Activated gamma-delta T cell (primary cell): ENCODE results near the gene TBC1D1.

ENCODE experiments used
- DNase-seq: peaks from one replicate; lab custom pipeline; 2025; lab: John Stamatoyannopoulos, UW

The TBC1D1 gene

DNA sequence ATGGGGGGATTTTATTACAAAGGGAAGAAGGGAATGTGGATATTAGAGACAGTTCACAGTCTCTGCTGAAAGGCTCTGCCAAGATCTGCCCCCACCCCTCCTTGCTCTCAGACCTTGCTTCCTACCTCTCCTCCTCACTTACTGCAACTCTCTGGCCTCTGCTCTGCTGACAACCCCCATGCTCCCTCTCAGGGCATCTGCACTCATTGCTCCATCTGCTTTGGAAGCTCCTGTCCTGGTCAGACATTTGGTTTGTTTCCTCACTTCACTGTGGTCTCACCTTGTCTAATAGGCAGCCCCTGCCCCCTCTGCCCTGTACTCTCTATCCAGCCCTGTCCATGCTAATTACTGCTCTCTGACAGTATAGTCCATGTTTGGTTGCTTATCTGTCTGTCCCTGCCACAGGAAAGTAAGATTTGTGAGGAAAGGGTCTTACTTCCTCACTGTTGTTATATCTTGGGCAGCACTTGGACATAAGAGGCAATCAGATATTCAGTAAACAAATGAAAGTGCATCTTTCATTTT, 258.6 kb downstream of the TBC1D1 start:
- DNase-seq, result no peak

DNA sequence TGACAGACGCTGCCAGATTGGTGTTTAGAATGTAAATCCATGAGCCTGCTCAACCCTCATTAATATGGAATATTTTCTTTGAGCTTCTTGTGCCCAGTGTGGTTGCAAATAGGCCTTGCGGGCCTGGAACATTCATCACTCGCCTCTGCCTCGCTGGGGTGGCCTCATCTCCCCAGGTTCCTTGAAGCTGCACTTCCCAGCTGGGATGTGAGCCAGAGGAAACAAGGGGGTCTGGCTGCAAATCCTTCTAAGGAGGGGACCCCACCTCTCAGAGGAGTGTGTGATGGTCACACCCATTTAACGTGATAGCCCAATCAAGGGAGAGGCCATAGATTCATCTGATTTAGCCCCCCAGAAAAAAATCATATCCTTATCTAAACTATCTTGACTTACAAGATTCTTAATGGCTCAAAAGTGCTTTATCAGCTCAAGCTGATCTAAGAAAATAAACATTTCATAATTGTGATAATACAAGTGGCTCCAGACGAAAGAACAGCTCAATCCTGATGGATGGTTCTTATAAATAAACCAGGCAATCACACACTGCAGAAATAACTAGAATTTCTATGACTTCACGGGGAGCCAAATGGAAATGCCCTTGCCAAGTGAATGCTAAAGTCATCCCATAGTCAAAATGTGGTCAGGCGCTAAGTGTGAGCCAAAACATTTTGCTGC, 259.2 kb downstream of the TBC1D1 start:
- no peak for DNase-seq

DNA sequence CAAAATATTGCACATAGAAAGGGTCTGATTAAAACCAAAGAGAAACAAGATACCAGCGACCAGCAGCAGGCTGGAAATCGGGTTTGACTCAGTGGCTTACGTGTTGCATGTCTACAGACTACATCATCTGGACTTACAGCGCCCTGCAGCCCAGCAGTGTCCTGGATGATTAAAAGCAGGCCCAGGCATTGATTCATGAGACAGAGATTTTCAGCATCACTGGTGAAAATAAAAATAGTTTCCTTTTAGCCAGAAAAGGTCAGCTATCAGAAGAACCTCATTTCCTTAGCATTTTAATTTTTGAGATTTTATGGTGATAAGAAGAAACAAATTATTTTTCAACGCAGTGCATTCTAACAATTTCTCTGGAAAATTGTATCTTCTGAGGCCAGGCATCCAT, 259.9 kb downstream of the TBC1D1 start:
- DNase-seq, result no peak

DNA sequence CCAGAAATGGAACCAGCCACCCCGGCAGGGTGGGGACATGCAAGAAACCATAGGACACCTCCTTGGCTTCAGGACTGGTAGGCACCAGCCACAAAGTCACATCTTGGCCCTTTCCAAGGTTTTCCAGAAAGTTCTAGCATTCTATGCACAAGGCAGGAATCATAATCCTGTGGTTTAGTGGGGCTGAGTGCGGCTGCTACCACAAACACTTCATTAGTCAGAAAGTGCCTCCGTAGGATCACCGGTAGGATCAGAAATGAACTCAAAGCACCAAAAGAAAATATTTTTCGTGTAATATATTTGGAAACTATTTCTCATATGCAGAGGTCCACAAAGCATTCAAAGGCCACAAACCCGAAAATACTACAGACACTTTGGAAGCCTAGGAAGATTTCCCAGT, 261.0 kb downstream of the TBC1D1 start:
- no peak for DNase-seq

DNA sequence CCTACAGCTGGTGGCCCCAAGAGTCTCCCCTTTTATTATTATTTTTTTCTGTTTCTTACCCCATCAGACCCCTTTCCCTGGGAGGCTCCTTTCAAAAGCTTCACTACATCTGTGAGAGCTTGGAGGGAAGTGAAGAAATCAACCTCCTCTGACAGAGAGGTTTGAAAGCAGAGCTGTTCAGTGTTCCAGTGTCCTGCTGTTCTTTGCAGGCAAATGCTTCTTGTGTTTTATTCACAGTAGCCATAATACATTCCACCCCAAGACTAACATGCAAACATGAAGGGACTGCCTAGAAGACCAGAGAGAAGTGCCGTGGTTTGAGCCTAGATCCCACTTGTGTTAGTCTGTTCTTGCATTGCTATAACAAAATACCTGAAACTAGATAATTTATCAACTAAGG, 261.4 kb downstream of the TBC1D1 start:
- no peak for DNase-seq

DNA sequence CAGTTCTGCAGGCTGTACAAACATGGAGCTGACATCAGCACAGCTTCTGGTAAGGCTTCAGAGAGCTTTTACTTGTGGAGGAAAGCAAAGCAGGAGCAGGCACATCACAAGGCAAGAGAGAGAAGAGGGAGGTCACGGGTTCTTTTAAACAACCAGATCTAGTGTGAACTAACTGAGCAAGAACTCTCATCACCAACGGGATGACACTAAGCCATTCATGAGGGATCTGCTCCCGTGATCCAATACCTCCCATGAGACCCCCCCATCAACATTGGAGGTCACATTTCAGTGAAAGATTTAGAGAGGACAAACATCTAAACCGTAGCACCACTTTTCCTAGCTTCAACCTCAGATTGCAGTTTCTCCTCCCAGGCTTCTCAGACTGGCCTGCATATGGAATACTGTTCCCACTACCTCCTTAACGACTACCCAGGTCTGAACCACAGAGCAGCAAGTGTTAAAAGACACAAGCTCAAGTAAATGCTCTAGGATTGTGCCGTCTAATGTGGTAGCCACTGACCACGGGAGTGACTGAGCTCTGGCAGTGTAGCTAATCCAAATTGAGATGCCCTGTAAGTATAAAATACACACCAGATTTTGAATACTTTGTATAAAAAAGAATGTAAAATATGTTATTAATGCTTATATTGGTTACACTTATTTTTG, 262.0 kb downstream of the TBC1D1 start:
- no peak for DNase-seq

DNA sequence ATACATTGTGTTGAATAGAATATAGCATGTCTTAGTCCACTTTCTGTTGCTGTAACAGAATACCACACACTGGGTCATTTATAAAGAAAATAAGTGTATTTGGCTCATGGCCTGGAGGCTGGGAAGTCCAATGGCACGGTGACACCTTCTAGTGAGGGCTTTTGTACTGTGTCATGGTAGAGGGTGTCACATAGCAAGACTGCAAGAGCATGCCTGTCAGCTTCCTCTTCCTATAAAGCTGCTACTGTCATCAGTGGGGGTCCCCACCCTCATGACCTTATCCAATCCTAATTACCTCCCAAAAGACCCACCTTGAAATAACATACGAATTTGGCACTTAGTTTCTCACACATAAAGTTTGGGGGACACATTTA, 262.5 kb downstream of the TBC1D1 start:
- no peak for DNase-seq

DNA sequence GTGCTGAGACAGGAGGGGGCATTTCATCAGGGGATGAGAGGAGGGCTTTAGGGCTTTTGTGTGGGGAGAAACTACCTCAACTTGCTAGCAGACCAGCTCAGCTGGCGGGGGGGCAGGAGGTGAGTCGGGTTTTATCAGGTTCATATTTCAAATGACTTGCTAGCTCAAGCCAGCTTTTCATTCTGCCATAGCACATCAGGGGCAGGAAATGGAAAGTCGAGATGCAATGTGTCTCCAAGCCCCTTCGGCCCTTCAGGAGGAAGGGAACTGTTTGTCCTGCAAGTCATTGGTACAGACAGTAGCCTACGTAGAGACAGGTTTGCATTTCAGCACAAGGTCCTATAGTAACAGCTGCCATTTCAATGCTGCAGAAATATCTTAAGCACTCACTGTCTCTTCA, 263.4 kb downstream of the TBC1D1 start:
- no peak for DNase-seq

DNA sequence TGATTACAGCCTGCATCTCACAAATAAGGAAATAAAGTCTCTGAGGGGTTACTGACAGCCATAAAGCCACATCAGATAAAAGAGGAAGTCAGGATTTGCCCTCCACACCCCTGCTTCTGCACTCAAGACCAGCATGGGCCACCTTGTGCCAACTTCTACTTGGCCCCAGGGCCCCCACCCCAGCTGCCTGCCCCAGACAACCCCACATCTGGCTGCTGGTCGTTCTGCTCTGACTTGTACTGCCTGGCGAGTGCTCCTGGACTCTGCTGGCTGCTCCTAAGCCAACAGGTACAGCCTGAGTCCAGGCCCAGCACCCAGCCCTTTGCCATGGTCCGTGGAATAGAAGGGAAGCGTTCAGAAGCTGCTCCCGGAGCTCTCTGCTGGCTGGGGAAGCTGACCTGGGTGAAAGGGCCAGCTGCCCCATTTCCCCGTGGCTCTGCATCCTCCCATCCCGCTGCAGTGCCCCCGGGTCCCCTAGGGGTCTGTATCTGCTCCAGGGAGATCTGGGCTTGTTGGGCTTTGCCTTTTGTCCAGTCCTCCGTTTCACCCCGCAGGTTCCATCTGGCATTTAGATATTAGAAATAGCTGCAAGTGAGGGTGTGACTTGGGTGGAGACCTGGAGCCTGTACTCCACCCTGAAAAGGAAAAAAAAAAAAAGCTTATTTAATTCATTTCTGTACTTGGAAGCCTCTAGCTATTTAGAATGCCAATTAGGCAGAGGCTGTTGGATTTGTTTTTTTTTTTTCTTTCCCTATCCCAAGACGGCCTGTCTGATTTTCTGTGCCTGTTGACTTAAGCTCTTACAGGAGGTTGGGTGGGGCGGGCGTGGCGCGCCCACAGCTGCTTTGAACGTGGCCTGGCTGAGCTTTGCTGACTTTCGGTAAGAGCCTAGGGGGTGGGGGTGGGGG, 264.1 kb downstream of the TBC1D1 start:
- no peak for DNase-seq

DNA sequence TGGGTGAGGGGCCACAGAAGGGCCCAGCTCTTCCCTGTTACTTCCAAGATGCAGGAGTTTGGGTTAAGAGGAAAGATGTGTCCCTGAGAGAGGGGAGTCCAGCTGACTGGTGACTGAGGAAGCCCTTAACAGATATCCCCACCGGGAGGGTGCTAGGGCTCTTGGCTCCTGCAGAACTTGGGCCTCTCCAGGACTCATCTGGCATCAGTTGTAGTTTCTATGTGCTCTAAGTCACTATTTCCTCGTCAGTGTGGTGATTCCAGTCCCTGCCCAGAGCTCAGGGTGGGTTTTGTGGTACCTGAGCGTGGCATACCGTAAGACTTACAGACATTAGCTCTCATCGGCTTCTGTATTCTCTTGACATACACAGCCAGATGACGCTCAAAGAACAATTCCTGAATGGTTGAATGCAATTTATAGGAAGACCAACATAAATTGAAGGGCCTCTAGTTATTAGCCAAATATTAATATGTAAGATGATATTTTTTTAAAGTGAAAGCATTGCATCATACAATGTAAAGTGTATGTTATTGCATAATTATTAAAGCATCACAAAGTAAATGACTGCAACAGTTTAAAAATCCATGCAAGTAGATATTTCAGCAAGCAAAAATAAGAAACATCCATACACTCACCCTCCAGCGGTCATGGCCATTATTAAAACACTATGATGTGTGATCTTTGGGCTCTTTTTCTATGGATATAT, 264.9 kb downstream of the TBC1D1 start:
- no peak for DNase-seq

DNA sequence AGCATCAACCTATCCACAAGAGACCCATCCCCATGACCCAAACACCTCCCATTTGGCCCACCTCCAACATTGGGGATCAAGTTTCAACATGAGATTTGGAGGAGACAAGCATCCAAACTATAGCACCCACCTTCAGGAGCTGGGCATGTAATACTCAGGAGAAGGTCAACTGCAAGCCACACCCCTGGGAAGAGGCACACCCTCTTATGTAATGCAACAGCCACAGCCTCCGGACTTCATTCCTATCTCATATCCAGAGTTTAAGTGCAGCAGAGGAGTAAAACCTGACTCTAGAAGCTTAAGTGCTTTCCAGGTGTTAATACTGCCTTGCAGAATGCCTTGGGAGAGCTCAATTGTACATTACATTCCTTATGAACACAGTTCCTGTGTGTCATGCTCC, 266.7 kb downstream of the TBC1D1 start:
- no peak for DNase-seq

DNA sequence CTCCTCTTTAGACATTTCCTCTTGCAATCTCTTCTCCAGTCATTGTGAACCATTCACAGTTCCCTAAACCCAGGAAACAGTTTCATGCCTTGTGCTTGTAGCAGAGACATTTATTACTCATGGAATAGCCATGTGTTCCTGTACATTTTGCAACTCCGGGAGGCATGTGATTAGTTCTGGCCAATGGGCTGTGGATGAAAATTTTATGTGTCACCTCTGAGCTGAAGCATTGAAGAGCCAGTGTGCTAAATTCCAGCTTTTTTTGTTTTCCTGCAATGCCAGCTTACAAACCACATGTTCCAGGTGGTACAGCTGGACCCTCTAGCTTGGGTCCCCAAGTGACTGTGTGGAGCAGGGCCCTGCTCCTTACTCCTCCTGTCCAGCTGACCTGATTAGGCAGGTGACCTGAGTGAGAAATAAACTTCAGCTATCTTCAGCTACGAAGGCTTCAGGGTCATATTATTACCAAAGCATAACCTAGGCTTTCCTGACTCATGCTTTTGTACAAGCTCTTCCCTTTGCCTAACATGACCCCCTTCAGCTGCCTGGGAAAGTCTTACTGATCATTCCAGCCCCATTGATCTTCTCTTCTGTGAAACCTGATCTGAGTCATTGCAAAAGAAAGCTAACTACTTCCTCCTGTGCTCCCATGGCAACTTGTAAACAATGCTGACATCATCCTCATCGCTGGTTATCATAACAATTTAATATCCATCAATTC, 269.8 kb downstream of the TBC1D1 start:
- DNase-seq, result no peak

DNA sequence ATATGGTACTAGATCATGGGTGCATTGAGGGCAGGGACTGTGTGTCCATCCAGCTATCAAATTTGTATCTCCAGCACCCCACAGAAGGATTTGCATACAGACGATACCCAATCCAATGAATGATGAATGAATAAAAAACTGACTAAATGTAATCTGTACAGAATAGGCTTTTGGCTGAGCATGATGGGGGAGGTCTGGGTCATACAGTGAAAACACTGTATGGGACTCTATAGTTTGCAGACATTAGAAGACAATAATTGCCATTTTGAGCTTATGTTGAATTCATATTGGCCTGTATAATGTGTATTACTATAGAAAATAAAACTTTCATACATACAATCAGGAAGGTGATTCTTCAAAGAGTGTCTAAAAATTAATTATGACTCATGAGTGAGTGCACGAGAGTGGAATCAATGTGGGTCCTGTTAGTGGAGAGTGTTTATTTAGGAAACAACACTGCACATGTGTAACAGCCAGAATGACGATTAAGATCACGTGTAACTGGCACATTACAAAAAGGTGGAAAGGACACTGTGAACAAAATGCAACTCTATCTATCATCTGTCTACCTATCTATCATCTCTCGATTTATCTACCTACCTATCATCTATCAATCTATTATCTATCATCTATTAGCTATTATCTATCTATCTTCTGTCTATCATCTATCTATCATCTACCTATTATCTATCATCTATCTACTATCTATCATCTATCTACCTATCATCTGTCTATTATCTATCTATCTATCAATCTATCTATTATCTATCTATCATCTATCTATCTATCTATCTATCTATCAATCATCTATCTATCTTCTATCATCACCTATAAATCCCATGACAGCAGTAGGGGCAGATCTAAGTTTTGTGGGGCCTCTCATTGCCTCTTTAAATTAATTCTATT, 270.6 kb downstream of the TBC1D1 start:
- no peak for DNase-seq

DNA sequence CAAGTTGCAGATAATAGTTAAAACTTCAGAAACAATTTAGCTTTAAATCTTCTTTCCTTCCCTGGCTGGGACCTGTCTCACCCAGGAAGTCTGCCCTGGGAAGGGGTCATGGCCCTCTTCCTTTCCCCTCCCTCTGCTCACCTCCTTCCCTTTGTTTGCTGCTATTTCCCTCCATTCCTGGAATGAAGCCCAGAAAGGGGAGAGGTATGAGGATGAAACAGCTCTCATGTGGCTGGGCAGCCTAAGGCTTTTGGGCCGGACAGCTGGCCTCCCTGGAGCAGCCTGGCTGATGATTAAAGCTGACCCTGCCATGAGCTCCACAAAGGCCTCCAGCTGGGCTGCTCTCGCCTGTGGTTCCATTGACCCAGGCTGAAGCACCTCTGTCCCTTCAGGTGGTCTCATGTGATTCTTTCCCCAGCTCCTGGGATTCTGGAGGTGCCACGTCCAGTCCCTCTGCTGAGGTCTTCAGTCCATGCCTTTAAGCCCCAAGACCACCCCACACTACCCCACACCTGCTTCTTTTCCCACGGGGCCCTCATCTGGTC, 271.4 kb downstream of the TBC1D1 start:
- no peak for DNase-seq

DNA sequence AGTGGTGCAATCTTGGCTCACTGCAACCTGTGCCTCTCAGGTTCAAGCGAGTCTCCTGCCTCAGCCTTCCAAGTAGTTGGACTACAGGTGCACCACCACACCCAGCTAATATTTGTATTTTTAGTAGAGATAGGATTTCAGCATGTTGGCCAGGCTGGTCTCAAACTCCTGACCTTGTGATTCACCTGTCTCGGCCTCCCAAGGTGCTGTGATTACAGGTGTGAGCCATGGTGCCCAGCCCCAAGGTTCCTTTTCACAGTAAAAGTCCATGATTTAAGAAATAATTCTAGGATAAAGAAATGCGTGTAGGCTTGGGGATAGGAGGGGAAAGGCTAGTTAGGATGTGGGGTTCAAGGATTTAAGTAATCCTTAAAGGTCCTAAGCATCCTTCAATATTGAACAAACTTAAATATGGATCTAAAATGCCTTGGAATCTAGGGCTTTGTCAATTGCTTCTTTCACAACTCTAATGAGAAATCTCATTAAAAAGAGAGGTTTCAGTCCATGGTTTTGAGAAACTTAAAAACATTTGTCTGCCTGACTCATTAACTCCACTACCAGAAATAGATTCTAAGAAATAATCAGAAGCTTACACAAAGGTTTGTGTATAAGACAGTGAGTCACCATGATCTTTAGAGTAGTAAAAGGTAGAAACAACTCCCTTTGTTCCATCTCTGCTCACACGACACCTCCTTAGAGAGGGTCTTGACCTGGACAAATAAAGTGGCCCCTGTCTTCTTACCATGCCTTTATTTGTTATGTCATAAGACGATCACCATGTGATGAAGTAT, 272.5 kb downstream of the TBC1D1 start:
- no peak for DNase-seq

DNA sequence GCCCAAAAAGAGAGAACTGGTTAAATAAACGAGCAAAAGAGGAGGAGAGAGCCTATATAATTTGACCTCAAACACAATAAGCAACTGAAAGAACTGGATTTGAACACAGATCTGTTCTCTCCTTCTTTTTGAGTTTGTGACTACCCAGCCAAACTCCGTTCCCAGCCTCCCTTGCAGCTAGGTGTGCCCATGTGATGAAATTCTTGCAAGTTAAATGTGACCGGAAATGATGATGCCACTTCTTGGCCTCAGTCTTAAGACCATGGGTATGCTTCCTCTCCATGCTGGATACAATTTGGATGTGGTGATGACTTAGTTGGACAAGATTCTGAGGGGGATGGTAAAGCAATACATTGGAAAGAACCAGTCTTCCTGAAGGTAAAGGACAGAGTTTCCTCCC, 273.5 kb downstream of the TBC1D1 start:
- no peak for DNase-seq

DNA sequence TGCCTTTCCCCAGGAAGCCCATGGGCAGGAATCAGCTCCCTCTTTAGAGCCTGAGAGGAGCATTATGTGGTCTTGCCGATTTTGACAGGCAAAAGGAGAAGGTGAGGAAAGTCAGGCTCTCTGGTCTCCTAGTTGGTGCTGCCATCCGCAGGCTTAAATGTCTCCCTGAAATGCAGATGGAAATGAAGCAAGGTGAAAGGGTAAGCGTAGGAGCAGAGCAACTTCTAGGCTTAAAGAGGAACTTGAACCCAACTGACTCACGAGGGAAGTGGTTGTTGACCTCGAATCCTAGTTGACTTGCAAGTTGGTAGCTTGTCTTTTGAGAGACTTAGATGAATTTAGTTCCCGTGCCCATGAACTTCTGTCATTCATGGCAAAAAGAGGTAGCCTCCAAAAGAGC, 275.2 kb downstream of the TBC1D1 start:
- no peak for DNase-seq

DNA sequence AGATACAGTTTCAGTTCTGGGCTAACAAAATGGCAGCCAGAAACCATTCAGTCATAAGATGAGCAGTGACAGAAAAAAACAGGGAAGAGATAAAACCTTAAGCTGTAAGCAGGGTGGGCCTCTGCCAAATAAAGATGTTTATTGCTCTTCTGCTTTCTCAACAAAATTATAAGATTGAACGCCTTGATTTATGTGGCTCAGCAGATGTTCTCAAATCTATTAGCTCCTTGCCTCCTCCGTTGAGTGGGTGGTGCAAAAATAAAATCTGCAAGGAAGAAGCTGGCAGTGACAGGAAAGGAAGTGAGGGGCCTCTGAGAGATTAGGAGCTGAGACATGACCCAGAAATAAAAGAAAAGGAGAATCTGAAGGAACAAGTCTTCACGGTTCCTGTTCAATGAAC, 275.9 kb downstream of the TBC1D1 start:
- DNase-seq, result no peak

DNA sequence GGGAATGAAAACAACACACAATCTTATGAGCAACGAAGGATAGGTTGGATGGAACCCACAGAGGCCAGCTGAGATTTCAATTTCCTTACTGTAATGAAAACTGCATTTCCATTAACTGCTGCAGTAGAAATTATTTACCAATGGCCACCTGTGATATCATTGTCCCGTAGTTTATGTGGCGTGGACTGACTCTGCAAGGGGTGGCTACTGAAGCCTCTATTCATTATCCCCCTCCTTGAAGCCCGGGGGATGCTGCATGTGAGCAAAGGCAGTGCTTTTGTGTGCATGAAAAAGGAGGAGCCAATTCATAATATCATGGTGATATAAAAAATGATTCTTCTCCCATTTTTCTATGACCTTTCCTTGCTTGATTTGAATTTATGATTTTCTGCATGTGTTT, 277.1 kb downstream of the TBC1D1 start:
- DNase-seq, result no peak
